GM19372 (cell line): ENCODE results near the gene SHMT1.
"Not testable (repeated sequence)": the region's sequence is repeated elsewhere in the genome, so short reads cannot be mapped to it uniquely, and the experiment has no call there.

ENCODE experiments used
- ATAC-seq: cut with Tn5 transposase; IDR thresholded peaks from one replicate; pipeline ENCODE4 v1.9.1; 2021; ENCODE audit warnings: mild to moderate bottlenecking, low read depth, moderate library complexity; ENCODE audit not compliant: unreplicated experiment

Gene SHMT1

GRCh38 chr17:18363101-18364049, at the start of gene SHMT1:
Gene SHMT1 (minus strand): TSS chr17:18363550. CDS start chr17:18355981, 7,569 bp downstream.
- ATAC-seq: peak; percentile 95

- peak; percentile 78 for ATAC-seq
Measured at GRCh38 chr17:18412001-18412538, 48.7 kb upstream of the SHMT1 start.

- peak; percentile 24 for ATAC-seq
Measured at GRCh38 chr17:18411377-18411864, 48.1 kb upstream of the SHMT1 start.

GRCh38 chr17:18410736-18411135, 47.4 kb upstream of the SHMT1 start:
- ATAC-seq: not testable (repeated sequence)

- ATAC-seq: not testable (repeated sequence)
Measured at GRCh38 chr17:18409321-18409720, 46.0 kb upstream of the SHMT1 start.

- ATAC-seq: not testable (repeated sequence)
Measured at GRCh38 chr17:18408906-18409305, 45.6 kb upstream of the SHMT1 start.

GRCh38 chr17:18403604-18404003, 40.3 kb upstream of the SHMT1 start:
- peak; percentile 70 for ATAC-seq

- ATAC-seq: not testable (repeated sequence)
Measured at GRCh38 chr17:18403166-18403565, 39.8 kb upstream of the SHMT1 start.

GRCh38 chr17:18401872-18402590, 38.7 kb upstream of the SHMT1 start:
- ATAC-seq: not testable (repeated sequence)

GRCh38 chr17:18388728-18389127, 25.4 kb upstream of the SHMT1 start:
- ATAC-seq: not testable (repeated sequence)

GRCh38 chr17:18388266-18388665, 24.9 kb upstream of the SHMT1 start:
- not testable (repeated sequence) for ATAC-seq

- not testable (repeated sequence) for ATAC-seq
Measured at GRCh38 chr17:18387583-18387982, 24.2 kb upstream of the SHMT1 start.

GRCh38 chr17:18384271-18384670, 20.9 kb upstream of the SHMT1 start:
- ATAC-seq: not testable (repeated sequence)

- not testable (repeated sequence) for ATAC-seq
Measured at GRCh38 chr17:18383079-18383481, 19.7 kb upstream of the SHMT1 start.

- no peak for ATAC-seq
Measured at GRCh38 chr17:18382441-18383078, 19.2 kb upstream of the SHMT1 start.

GRCh38 chr17:18381953-18382245, 18.5 kb upstream of the SHMT1 start:
- ATAC-seq: no peak

GRCh38 chr17:18381158-18381952, 18.0 kb upstream of the SHMT1 start:
- ATAC-seq: no peak

- no peak for ATAC-seq
Measured at GRCh38 chr17:18380471-18381157, 17.3 kb upstream of the SHMT1 start.
